GM12878 (cell line): ENCODE results near the gene RAPGEF1. TPM values are rescaled to one million over a fixed set of nuclear protein-coding genes. Genes with fewer than 3 reads are reported as not detected.

ENCODE experiments used
- ATAC-seq: fragments of 200-7000 bp; cut with Tn5 transposase; 3 replicates; pipeline ENCODE4 v1.9.1; 2020; ENCODE audit warnings: mild to moderate bottlenecking, moderate library complexity
- BruUV-seq: library from RNA; stranded (reverse); fragments of 400-500 nt; replicated peaks from 2 replicates; lab custom pipeline; 2021; lab: Mats Ljungman, UMichigan
- CTCF ChIA-PET: fragments of 300-600 bp; sonication (Branson Sonifier 250); formaldehyde crosslinking; extraction: SDS; loops from one replicate; lab custom pipeline; 2021; ENCODE audit warnings: inconsistent platforms; lab: Yijun Ruan, JAX
- POLR2A ChIA-PET: fragments of 350-600 bp; formaldehyde crosslinking; extraction: SDS; loops from one replicate; lab custom pipeline; 2021; ENCODE audit warnings: inconsistent platforms; lab: Charles Lee
- RAD21 ChIA-PET: fragments of 300-600 bp; sonication (Branson Sonifier 250); formaldehyde crosslinking; loops from one replicate; lab custom pipeline; 2023; ENCODE audit warnings: antibody characterized with exemption; ENCODE audit not compliant: unreplicated experiment; lab: Charles Lee
- SMC1A ChIA-PET: fragments of 300-600 bp; sonication (Branson Sonifier 250); formaldehyde crosslinking; loops from one replicate; lab custom pipeline; 2023; ENCODE audit not compliant: unreplicated experiment, uncharacterized antibody; lab: Charles Lee
- DNase-seq: peaks from one replicate; pipeline ENCODE4 v3.0.0-alpha.2; 2011; ENCODE audit warnings: low read depth, low spot score
- FAIRE-seq: peaks from 3 replicates; lab custom pipeline; 2011; peaks lifted over from hg19 to GRCh38; lab: Jason Lieb, UNC
- H2AFZ ChIP-seq: 2 replicates; pipeline ENCODE4 v1.6.0; 2011; ENCODE audit warnings: low read depth, low read length, control low read depth; ENCODE audit not compliant: control insufficient read depth
- H3K27ac ChIP-seq: 2 replicates; pipeline ENCODE4 v1.5.1; 2011; ENCODE audit warnings: control low read depth; ENCODE audit not compliant: control insufficient read depth, insufficient read depth
- H3K27me3 ChIP-seq, 2 experiments: replicated peaks in 1 of 2; 2 replicates each; pipeline versions ENCODE4 v1.6.0 to v1.6.1; 2011; ENCODE audit warnings: low read length in 1 of 2; ENCODE audit not compliant: control insufficient read depth in 2 of 2, insufficient read depth in 2 of 2
- H3K36me3 ChIP-seq, 2 experiments: 2 replicates each; pipeline ENCODE4 v1.5.1; 2011; ENCODE audit warnings: low read length in 1 of 2; ENCODE audit not compliant: control insufficient read depth in 2 of 2, insufficient read depth in 2 of 2
- H3K4me1 ChIP-seq: 2 replicates; pipeline ENCODE4 v1.6.1; 2011; ENCODE audit warnings: mild to moderate bottlenecking, low read length, moderate library complexity, mixed read lengths; ENCODE audit not compliant: control insufficient read depth, insufficient read depth
- H3K4me2 ChIP-seq: 2 replicates; pipeline ENCODE4 v1.6.0; 2011; ENCODE audit warnings: control low read depth; ENCODE audit not compliant: control insufficient read depth, insufficient read depth
- H3K4me3 ChIP-seq: fragments of 200-600 bp; sonication (generic); 2 replicates; pipeline ENCODE4 v1.5.1; 2016
- H3K79me2 ChIP-seq: 2 replicates; pipeline ENCODE4 v1.6.0; 2011; ENCODE audit warnings: low read length; ENCODE audit not compliant: control insufficient read depth, insufficient read depth
- H3K9ac ChIP-seq: 2 replicates; pipeline ENCODE4 v1.8.0; 2011; ENCODE audit warnings: low read length, control low read depth, mixed read lengths; ENCODE audit not compliant: control insufficient read depth, insufficient read depth
- H3K9me3 ChIP-seq: replicated peaks from 3 replicates; pipeline ENCODE4 v1.5.1; 2011; ENCODE audit warnings: mild to moderate bottlenecking, low read length; ENCODE audit not compliant: control insufficient read depth, insufficient read depth
- H4K20me1 ChIP-seq: 2 replicates; pipeline ENCODE4 v1.6.0; 2011; ENCODE audit not compliant: control insufficient read depth, insufficient read depth
- CBFB ChIP-seq: IDR thresholded peaks from 2 replicates; pipeline ENCODE4 v1.6.1; 2016; ENCODE audit warnings: antibody characterized with exemption, low read depth
- EED ChIP-seq: sonication (generic); IDR thresholded peaks from 2 replicates; pipeline ENCODE4 v1.6.1; 2016; ENCODE audit warnings: antibody characterized with exemption, low read depth
- PKNOX1 ChIP-seq: fragments of 450-650 bp; IDR thresholded peaks from 2 replicates; pipeline ENCODE4 v1.6.1; 2016; ENCODE audit warnings: mild to moderate bottlenecking
- RAD51 ChIP-seq: fragments of 450-650 bp; IDR thresholded peaks from 2 replicates; pipeline ENCODE4 v1.6.1; 2016; ENCODE audit warnings: moderate library complexity, mild to moderate bottlenecking, inconsistent platforms
- RCOR1 ChIP-seq: conservative IDR thresholded peaks from 2 replicates; pipeline ENCODE4 v1.6.1; 2012; ENCODE audit warnings: low read depth, low read length, improper control_type of control experiment
- RFX5 ChIP-seq: IDR thresholded peaks from 2 replicates; pipeline ENCODE4 v1.6.1; 2011; ENCODE audit warnings: low read depth, low read length, improper control_type of control experiment
- ZNF207 ChIP-seq: fragments of 450-650 bp; IDR thresholded peaks from 2 replicates; pipeline ENCODE4 v1.6.1; 2014; ENCODE audit warnings: antibody characterized with exemption, mild to moderate bottlenecking, borderline replicate concordance
- ZNF622 ChIP-seq: fragments of 450-650 bp; IDR thresholded peaks from 2 replicates; pipeline ENCODE4 v1.6.1; 2017; ENCODE audit warnings: mild to moderate bottlenecking, inconsistent platforms
- ZZZ3 ChIP-seq: IDR thresholded peaks from 2 replicates; pipeline ENCODE4 v1.6.1; 2011; ENCODE audit warnings: low read depth; ENCODE audit not compliant: control insufficient read depth, insufficient read length
- WGBS: methylation state at CpG from one replicate; pipeline ENCODE4 v1.1.6; 2016; ENCODE audit warnings: low lambda C conversion rate; ENCODE audit not compliant: insufficient replicate concordance, insufficient coverage; ENCODE audit errors: missing lambda C conversion rate; 5-methylcytosine and 5-hydroxymethylcytosine counted together
- in situ Hi-C: fragments of 300-500 bp; cut with MboI; formaldehyde crosslinking; loops from 9 replicates; pipeline ENCODE4 v1.14.3; 2018; ENCODE audit warnings: mixed read lengths
- intact Hi-C: fragments of 100-400 bp; cut with micrococcal nuclease; formaldehyde crosslinking; loops from one replicate; pipeline ENCODE4 v1.14.2; 2022; ENCODE audit not compliant: unreplicated experiment
- polyA plus RNA-seq, 11 experiments: library from polyadenylated mRNA; depleted of rRNA in 4 of 11; unstranded in 6 of 11; stranded (reverse) in 5 of 11; fragments of >200 nt; fragmentation: Nextera tagmentation in 4 of 11; fragmentation: Illumina TruSeq in 1 of 11; extraction: Ambion mirVana in 4 of 11; extraction: Trizol in 1 of 11; gene quantifications; 1 replicate in 1 of 11; 2 replicates in 10 of 11; pipeline versions ENCODE4 v1.2.1 to v1.2.3, GENCODE V29; 2011 to 2016; ENCODE audit warnings: inconsistent platforms in 2 of 11, missing spikeins in 2 of 11, low read depth in 1 of 11
- total RNA-seq, 4 experiments: library from RNA; depleted of rRNA in 3 of 4; stranded (reverse); fragments of >200 nt in 3 of 4; fragmentation: Illumina TruSeq in 1 of 4; extraction: Trizol in 1 of 4; gene quantifications; 2 replicates each; pipeline versions ENCODE4 v1.2.1 to v1.2.3, GENCODE V29; 2013 to 2021
- TF ChIP-seq, protein P1 (sequence below): IDR thresholded peaks from 2 replicates; pipeline ENCODE4 v1.6.1; 2011; ENCODE audit warnings: mild to moderate bottlenecking, low read depth, low read length, moderate library complexity; ENCODE audit not compliant: insufficient replicate concordance

Gene RAPGEF1
- total and polyA plus RNA-seq, 10 of the 15 experiments (the other 5 are each of a cell fraction or from before 2014, with no cell fraction given): 0.42 to 113 (median 45.9) TPM

GRCh38 chr9:131636593-131636992 lies 103.3 kb downstream of the RAPGEF1 start:
- ATAC-seq: no peak
- in situ Hi-C loops: no loop called here
- no peak for DNase-seq
- ChIA-PET SMC1A (interaction anchor here (1.8 to 2.8 kb wide), 5 partner anchors 12 to 41 kb away, joined by 5 to 8 read pairs (median 6); no protein-coding TSS in a partner anchor), CTCF (no interaction called here), POLR2A (interaction anchor here (0.5 kb wide), 1 partner anchor 75 kb away, joined by 4 read pairs; no protein-coding TSS in a partner anchor), RAD21 (no interaction called here)
- Histone ChIP-seq H3K36me3 (peaks cover 34 to 54% of the 10 kb centered on the region in 2 experiments), H3K79me2 (peaks cover 11% of the 10 kb centered on the region), H3K9me3 (no peaks in the 10 kb centered on the region), H3K4me3 (no peak overlapping the region), H3K27me3 (no peaks in the 10 kb centered on the region), H4K20me1 (no peaks in the 10 kb centered on the region), H3K9ac (no peak overlapping the region), H2AFZ (no peak overlapping the region), H3K27ac (no peak overlapping the region), H3K4me1 (peaks cover 3% of the 10 kb centered on the region), H3K4me2 (no peak overlapping the region)
- 82% methylated on average over 6 of the region's 6 CpGs for WGBS
- intact Hi-C loops: no loop called here
- BruUV-seq: no TSS peak
- TF ChIP-seq RAD51 (no peak), RFX5 (no peak), ZNF207 (no peak), CBFB (no peak), EED (no peak)
- no peak for FAIRE-seq

DNA sequence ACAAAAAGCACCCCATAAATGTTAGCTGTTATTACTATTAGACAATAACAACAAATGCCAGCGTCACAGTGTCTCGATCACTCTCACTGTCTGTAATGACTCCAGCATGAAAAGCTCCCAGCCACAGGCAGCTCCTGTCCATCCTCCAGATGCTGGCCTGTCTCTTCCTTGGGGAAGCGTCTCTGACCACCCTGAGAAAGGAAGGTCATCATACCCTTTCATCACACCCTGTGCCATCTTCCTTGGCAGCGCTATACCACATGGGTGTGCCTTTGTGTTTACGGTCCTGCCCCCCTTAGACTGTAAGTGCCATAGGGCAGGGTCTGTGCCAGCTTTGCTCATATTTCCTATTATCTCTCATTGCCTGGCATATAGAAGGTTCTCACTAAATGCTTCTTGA lies 104.0 kb downstream of the RAPGEF1 start:
- ChIA-PET RAD21 (interaction anchor here (0.6 kb wide), 1 partner anchor 80 kb away, joined by 4 read pairs; no protein-coding TSS in a partner anchor), POLR2A (interaction anchor here (0.5 to 0.6 kb wide), 2 partner anchors 42 to 75 kb away, joined by 3 to 4 read pairs; no protein-coding TSS in a partner anchor), CTCF (interaction anchor here (0.9 kb wide), 1 partner anchor 109 kb away, joined by 3 read pairs; no protein-coding TSS in a partner anchor), SMC1A (interaction anchor here (1.8 to 2.8 kb wide), 5 partner anchors 11 to 41 kb away, joined by 5 to 8 read pairs (median 6); no protein-coding TSS in a partner anchor)
- in situ Hi-C loops (no loop called here), intact Hi-C loops (no loop called here)
- DNase-seq (no peak), FAIRE-seq (no peak), ATAC-seq (no peak)
- Histone ChIP-seq H3K4me2 (no peak overlapping the region), H3K27ac (no peak overlapping the region), H3K9me3 (no peaks in the 10 kb centered on the region), H4K20me1 (no peaks in the 10 kb centered on the region), H3K27me3 (no peaks in the 10 kb centered on the region), H3K4me3 (no peak overlapping the region), H3K9ac (no peak overlapping the region), H3K79me2 (peaks cover 12% of the 10 kb centered on the region), H3K36me3 (peaks cover 27 to 50% of the 10 kb centered on the region in 2 experiments), H3K4me1 (peaks cover 10% of the 10 kb centered on the region), H2AFZ (no peak overlapping the region)
- TF ChIP-seq, protein P1, sequence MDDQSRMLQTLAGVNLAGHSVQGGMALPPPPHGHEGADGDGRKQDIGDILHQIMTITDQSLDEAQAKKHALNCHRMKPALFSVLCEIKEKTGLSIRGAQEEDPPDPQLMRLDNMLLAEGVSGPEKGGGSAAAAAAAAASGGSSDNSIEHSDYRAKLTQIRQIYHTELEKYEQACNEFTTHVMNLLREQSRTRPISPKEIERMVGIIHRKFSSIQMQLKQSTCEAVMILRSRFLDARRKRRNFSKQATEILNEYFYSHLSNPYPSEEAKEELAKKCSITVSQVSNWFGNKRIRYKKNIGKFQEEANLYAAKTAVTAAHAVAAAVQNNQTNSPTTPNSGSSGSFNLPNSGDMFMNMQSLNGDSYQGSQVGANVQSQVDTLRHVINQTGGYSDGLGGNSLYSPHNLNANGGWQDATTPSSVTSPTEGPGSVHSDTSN: peak; percentile 13
- TF ChIP-seq ZZZ3: no peak
- no peak for TF ChIP-seq RCOR1
- TF ChIP-seq ZNF622: no peak
- no peak for TF ChIP-seq PKNOX1
- BruUV-seq: TSS peak; percentile 2
- WGBS: 89% methylated on average over 5 of the region's 5 CpGs
